HEK293 (cell line): ENCODE measurements around the gene FAF2.
A peak's percentile ranks its signal among the peaks of the same experiment; 100 is the strongest.

Source experiments
- CTCF ChIA-PET: fragments of 350-600 bp; formaldehyde crosslinking; extraction: SDS; loops from one replicate; lab custom pipeline; 2021; ENCODE audit warnings: antibody characterized with exemption; lab: Yijun Ruan, JAX
- POLR2A ChIA-PET: fragments of 300-600 bp; formaldehyde crosslinking; extraction: SDS; loops from one replicate; lab custom pipeline; 2020; ENCODE audit warnings: antibody characterized with exemption, inconsistent platforms; lab: Yijun Ruan, JAX
- H3K27ac ChIP-seq: fragments of 200-500 bp; sonication (Bioruptor generic); 2 replicates; pipeline ENCODE4 v1.5.1; 2014; ENCODE audit warnings: low read depth, low read length, control low read depth, inconsistent platforms; ENCODE audit errors: extremely low read depth
- H3K36me3 ChIP-seq, 2 experiments: fragments of 200-500 bp in 1 of 2; sonication (Bioruptor generic) in 1 of 2; 1 replicate in 1 of 2; 2 replicates in 1 of 2; pipeline ENCODE4 v1.5.1; 2014 to 2017; ENCODE audit warnings: inconsistent platforms in 2 of 2, low read length in 2 of 2; ENCODE audit not compliant: control insufficient read depth in 2 of 2, insufficient read depth in 1 of 2
- H3K4me1 ChIP-seq: fragments of 200-500 bp; sonication (Bioruptor generic); 2 replicates; pipeline ENCODE4 v1.5.1; 2014; ENCODE audit warnings: mild to moderate bottlenecking, low read length, inconsistent platforms; ENCODE audit not compliant: control insufficient read depth, insufficient read depth
- H3K4me3 ChIP-seq: 2 replicates; pipeline ENCODE4 v1.5.1; 2011; ENCODE audit warnings: low read depth, mild to moderate bottlenecking, control low read depth, low read length, moderate library complexity
- H3K9me3 ChIP-seq: fragments of 200-500 bp; sonication (Bioruptor generic); 2 replicates; pipeline ENCODE4 v1.5.1; 2014; ENCODE audit warnings: low read depth, low read length, inconsistent platforms; ENCODE audit not compliant: control insufficient read depth, insufficient read depth
- RBAK ChIP-seq: fragments of 450-650 bp; formaldehyde crosslinking; IDR thresholded peaks from 2 replicates; pipeline ENCODE4 v1.5.1; 2016; ENCODE audit warnings: missing biosample characterization, missing genetic modification characterization
- SP3 ChIP-seq: fragments of 450-650 bp; formaldehyde crosslinking; IDR thresholded peaks from 2 replicates; pipeline ENCODE4 v1.5.1; 2016; ENCODE audit warnings: missing biosample characterization, missing genetic modification characterization
- ZBTB21 ChIP-seq: fragments of 450-650 bp; formaldehyde crosslinking; IDR thresholded peaks from 2 replicates; pipeline ENCODE4 v1.5.1; 2017; ENCODE audit warnings: missing biosample characterization, missing genetic modification characterization
- ZNF16 ChIP-seq: fragments of 450-650 bp; formaldehyde crosslinking; IDR thresholded peaks from 2 replicates; pipeline ENCODE4 v1.5.1; 2016; ENCODE audit warnings: low read depth, missing biosample characterization, missing genetic modification characterization
- ZNF174 ChIP-seq: fragments of 450-650 bp; formaldehyde crosslinking; IDR thresholded peaks from 2 replicates; pipeline ENCODE4 v1.5.0; 2017; ENCODE audit warnings: missing biosample characterization, mild to moderate bottlenecking, missing genetic modification characterization
- ZNF23 ChIP-seq: fragments of 450-650 bp; formaldehyde crosslinking; IDR thresholded peaks from 2 replicates; pipeline ENCODE4 v1.5.1; 2016; ENCODE audit warnings: missing biosample characterization, missing genetic modification characterization, borderline replicate concordance
- ZNF24 ChIP-seq: fragments of 450-650 bp; formaldehyde crosslinking; IDR thresholded peaks from 2 replicates; pipeline ENCODE4 v1.5.1; 2016; ENCODE audit warnings: missing biosample characterization, missing genetic modification characterization
- ZNF394 ChIP-seq: fragments of 450-650 bp; formaldehyde crosslinking; IDR thresholded peaks from 2 replicates; pipeline ENCODE4 v1.5.1; 2016; ENCODE audit warnings: missing biosample characterization, missing genetic modification characterization, mild to moderate bottlenecking, moderate library complexity, borderline replicate concordance
- ZNF416 ChIP-seq: fragments of 450-650 bp; formaldehyde crosslinking; IDR thresholded peaks from 2 replicates; pipeline ENCODE4 v1.5.1; 2016; ENCODE audit warnings: missing biosample characterization, missing genetic modification characterization
- ZNF48 ChIP-seq: fragments of 450-650 bp; formaldehyde crosslinking; IDR thresholded peaks from 2 replicates; pipeline ENCODE4 v1.5.1; 2016; ENCODE audit warnings: missing biosample characterization, missing genetic modification characterization
- ZNF571 ChIP-seq: fragments of 450-650 bp; formaldehyde crosslinking; IDR thresholded peaks from 2 replicates; pipeline ENCODE4 v1.5.0; 2017; ENCODE audit warnings: missing biosample characterization, missing genetic modification characterization
- ZNF623 ChIP-seq: fragments of 450-650 bp; formaldehyde crosslinking; IDR thresholded peaks from 2 replicates; pipeline ENCODE4 v1.5.1; 2016; ENCODE audit warnings: missing biosample characterization, missing genetic modification characterization
- ZNF654 ChIP-seq: fragments of 450-650 bp; formaldehyde crosslinking; IDR thresholded peaks from 2 replicates; pipeline ENCODE4 v1.5.1; 2016; ENCODE audit warnings: low read depth, missing biosample characterization, missing genetic modification characterization
- ZNF776 ChIP-seq: fragments of 450-650 bp; formaldehyde crosslinking; IDR thresholded peaks from 2 replicates; pipeline ENCODE4 v1.5.0; 2017; ENCODE audit warnings: missing biosample characterization, missing genetic modification characterization, borderline replicate concordance
- ZSCAN4 ChIP-seq: fragments of 450-650 bp; formaldehyde crosslinking; IDR thresholded peaks from 2 replicates; pipeline ENCODE4 v1.5.1; 2017; ENCODE audit warnings: missing biosample characterization, missing genetic modification characterization
- TF ChIP-seq, protein P1 (sequence below): fragments of 450-650 bp; formaldehyde crosslinking; IDR thresholded peaks from 2 replicates; pipeline ENCODE4 v1.5.0; 2017; ENCODE audit warnings: missing biosample characterization, missing genetic modification characterization, borderline replicate concordance
- TF ChIP-seq, protein P2 (sequence below): fragments of 450-650 bp; formaldehyde crosslinking; IDR thresholded peaks from 2 replicates; pipeline ENCODE4 v1.5.1; 2017; ENCODE audit warnings: missing biosample characterization, missing genetic modification characterization

Gene FAF2

DNA sequence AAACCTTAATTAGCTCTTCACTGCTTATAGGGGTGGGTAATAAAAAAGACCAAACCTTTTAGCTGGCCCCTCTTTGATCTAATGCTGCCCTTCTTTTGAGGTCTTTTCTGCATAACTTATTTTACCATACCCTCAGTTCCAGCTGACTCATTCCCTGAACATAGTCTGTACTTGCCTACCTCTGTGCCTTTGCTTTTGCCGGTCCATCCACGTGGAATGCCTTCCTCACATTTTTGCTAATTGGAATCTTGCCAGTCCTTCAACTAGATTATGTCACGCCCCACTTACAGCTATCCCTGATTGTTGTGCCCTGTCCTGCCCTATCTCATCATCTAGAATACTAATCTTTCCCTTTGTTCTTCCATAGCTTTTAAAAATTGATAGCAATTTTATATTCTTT is 44.2 kb downstream of the FAF2 start:
- TF ChIP-seq ZNF416 (no peak), ZNF623 (peak; percentile 33; the same call in 1 of the 2 replicates), ZBTB21 (tag by site-specific recombination) (no peak), RBAK (no peak)
- Histone ChIP-seq H3K9me3 (no peaks in the 10 kb centered on the region), H3K4me3 (no peak overlapping the region), H3K36me3 (peaks cover 75 to 85% of the 10 kb centered on the region in 2 experiments), H3K4me1 (no peaks in the 10 kb centered on the region), H3K27ac (no peak overlapping the region)
- ChIA-PET POLR2A (no interaction called here), CTCF (no interaction called here)

- H3K4me1 ChIP-seq: no peaks in the 10 kb centered on the region
- no peak overlapping the region for H3K27ac ChIP-seq
- POLR2A ChIA-PET: no interaction called here
- CTCF ChIA-PET: no interaction called here
- TF ChIP-seq, protein P1, sequence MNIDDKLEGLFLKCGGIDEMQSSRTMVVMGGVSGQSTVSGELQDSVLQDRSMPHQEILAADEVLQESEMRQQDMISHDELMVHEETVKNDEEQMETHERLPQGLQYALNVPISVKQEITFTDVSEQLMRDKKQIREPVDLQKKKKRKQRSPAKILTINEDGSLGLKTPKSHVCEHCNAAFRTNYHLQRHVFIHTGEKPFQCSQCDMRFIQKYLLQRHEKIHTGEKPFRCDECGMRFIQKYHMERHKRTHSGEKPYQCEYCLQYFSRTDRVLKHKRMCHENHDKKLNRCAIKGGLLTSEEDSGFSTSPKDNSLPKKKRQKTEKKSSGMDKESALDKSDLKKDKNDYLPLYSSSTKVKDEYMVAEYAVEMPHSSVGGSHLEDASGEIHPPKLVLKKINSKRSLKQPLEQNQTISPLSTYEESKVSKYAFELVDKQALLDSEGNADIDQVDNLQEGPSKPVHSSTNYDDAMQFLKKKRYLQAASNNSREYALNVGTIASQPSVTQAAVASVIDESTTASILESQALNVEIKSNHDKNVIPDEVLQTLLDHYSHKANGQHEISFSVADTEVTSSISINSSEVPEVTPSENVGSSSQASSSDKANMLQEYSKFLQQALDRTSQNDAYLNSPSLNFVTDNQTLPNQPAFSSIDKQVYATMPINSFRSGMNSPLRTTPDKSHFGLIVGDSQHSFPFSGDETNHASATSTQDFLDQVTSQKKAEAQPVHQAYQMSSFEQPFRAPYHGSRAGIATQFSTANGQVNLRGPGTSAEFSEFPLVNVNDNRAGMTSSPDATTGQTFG (tag by site-specific recombination): no peak
- no peak for TF ChIP-seq ZNF24 (tag by site-specific recombination)
- TF ChIP-seq, protein P2, sequence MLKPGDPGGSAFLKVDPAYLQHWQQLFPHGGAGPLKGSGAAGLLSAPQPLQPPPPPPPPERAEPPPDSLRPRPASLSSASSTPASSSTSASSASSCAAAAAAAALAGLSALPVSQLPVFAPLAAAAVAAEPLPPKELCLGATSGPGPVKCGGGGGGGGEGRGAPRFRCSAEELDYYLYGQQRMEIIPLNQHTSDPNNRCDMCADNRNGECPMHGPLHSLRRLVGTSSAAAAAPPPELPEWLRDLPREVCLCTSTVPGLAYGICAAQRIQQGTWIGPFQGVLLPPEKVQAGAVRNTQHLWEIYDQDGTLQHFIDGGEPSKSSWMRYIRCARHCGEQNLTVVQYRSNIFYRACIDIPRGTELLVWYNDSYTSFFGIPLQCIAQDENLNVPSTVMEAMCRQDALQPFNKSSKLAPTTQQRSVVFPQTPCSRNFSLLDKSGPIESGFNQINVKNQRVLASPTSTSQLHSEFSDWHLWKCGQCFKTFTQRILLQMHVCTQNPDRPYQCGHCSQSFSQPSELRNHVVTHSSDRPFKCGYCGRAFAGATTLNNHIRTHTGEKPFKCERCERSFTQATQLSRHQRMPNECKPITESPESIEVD: no peak
- TF ChIP-seq ZNF16 (tag by site-specific recombination): no peak
- no peak for TF ChIP-seq SP3 (tag by site-specific recombination)
- no peak for TF ChIP-seq ZSCAN4 (tag by site-specific recombination)
- TF ChIP-seq ZNF776 (tag by site-specific recombination): no peak
- TF ChIP-seq ZNF394 (tag by site-specific recombination): no peak
- peaks cover 84 to 93% of the 10 kb centered on the region in 2 experiments for H3K36me3 ChIP-seq
- H3K4me3 ChIP-seq: no peak overlapping the region
- H3K9me3 ChIP-seq: no peaks in the 10 kb centered on the region
Measured at GRCh38 chr5:176497852-176498251, 49.7 kb downstream of the FAF2 start.

- ChIA-PET POLR2A (no interaction called here), CTCF (interaction anchor here (0.6 kb wide), 1 partner anchor 37 kb away, joined by 3 read pairs; no protein-coding TSS in a partner anchor)
- Histone ChIP-seq H3K9me3 (no peaks in the 10 kb centered on the region), H3K4me1 (no peaks in the 10 kb centered on the region), H3K4me3 (no peak overlapping the region), H3K27ac (no peak overlapping the region), H3K36me3 (peaks cover 84 to 91% of the 10 kb centered on the region in 2 experiments)
- TF ChIP-seq ZNF571 (tag by site-specific recombination) (no peak), ZNF16 (tag by site-specific recombination) (no peak), ZNF23 (tag by site-specific recombination) (no peak), ZNF48 (tag by site-specific recombination) (no peak), ZNF654 (tag by site-specific recombination) (no peak), ZNF174 (tag by site-specific recombination) (no peak), ZNF394 (tag by site-specific recombination) (no peak)
- TF ChIP-seq, protein P2: no peak
Measured at GRCh38 chr5:176499273-176499672, 51.1 kb downstream of the FAF2 start.
